ENCODE measurements around the gene SLC1A3. TPM values are rescaled to one million over a fixed set of nuclear protein-coding genes. Genes with fewer than 3 reads are reported as not detected.

SLC1A3 gene
- total and polyA plus RNA-seq, 2 donors (not counting 1 experiment from before 2014, with no cell fraction given) = 0.52 to 3.3 TPM

DNA sequence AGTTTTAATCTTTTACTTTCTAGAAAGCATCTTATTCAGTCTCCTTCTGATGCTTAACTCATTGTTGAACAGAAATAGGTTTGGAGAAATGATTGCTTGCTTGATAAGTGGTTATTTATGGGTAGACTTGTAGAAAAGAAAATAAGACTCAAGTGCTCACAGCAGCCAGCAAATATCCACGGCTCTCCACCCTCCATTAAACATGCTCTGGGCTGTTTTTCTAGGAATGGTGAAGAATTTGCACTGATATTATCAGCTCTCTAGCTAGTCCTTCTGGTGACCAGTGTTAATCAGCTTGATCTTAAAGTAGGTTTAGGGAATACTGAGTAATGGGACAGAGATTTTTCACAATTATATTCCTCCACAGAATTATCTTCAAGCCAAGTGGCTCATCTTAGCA, 60.6 kb downstream of the SLC1A3 start:
- Histone ChIP-seq H3K4me2 (ENCODE audit: extremely low read depth, insufficient read depth, low read length) (no peak overlapping the region), H3K27me3 (ENCODE audit: control insufficient read depth, insufficient read depth, low read length) (no peaks in the 10 kb centered on the region), H3K4me1 (ENCODE audit: control insufficient read depth, extremely low read depth, insufficient read depth, low read length) (no peaks in the 10 kb centered on the region), H3K4me3 (replicated peaks in 1 of 4; ENCODE audit: control extremely low read depth in 1 of 4, insufficient read depth in 1 of 4, low read depth in 3 of 4, low read length in 4 of 4) (no peak overlapping the region), H4K20me1 (ENCODE audit: control insufficient read depth, extremely low read depth, insufficient read depth, low read length) (no peaks in the 10 kb centered on the region), H2AFZ (ENCODE audit: low read length) (no peak overlapping the region), H3K27ac (ENCODE audit: insufficient read depth, low read length) (no peak overlapping the region), H3K79me2 (ENCODE audit: control insufficient read depth, insufficient read depth, low read length) (no peaks in the 10 kb centered on the region), H3K36me3 (ENCODE audit: control insufficient read depth, insufficient read depth, low read length) (no peaks in the 10 kb centered on the region), H3K9ac (ENCODE audit: insufficient read depth, low read length) (no peak overlapping the region), H3K9me3 (ENCODE audit: control insufficient read depth, insufficient read depth, low read depth, low read length) (no peaks in the 10 kb centered on the region)
- no peak for TF ChIP-seq EZH2 (IDR thresholded peaks at IDR 0.05; ENCODE audit: low read length, missing control alignments)
- TF ChIP-seq, protein P1, sequence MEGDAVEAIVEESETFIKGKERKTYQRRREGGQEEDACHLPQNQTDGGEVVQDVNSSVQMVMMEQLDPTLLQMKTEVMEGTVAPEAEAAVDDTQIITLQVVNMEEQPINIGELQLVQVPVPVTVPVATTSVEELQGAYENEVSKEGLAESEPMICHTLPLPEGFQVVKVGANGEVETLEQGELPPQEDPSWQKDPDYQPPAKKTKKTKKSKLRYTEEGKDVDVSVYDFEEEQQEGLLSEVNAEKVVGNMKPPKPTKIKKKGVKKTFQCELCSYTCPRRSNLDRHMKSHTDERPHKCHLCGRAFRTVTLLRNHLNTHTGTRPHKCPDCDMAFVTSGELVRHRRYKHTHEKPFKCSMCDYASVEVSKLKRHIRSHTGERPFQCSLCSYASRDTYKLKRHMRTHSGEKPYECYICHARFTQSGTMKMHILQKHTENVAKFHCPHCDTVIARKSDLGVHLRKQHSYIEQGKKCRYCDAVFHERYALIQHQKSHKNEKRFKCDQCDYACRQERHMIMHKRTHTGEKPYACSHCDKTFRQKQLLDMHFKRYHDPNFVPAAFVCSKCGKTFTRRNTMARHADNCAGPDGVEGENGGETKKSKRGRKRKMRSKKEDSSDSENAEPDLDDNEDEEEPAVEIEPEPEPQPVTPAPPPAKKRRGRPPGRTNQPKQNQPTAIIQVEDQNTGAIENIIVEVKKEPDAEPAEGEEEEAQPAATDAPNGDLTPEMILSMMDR (conservative IDR thresholded peaks at IDR 0.05 in 1 of 2, IDR thresholded peaks at IDR 0.05 in 1 of 2; ENCODE audit: low read depth in 1 of 2, low read length in 2 of 2) = no peak
- no peak for DNase-seq (ENCODE audit: low read depth in 2 of 2)

DNA sequence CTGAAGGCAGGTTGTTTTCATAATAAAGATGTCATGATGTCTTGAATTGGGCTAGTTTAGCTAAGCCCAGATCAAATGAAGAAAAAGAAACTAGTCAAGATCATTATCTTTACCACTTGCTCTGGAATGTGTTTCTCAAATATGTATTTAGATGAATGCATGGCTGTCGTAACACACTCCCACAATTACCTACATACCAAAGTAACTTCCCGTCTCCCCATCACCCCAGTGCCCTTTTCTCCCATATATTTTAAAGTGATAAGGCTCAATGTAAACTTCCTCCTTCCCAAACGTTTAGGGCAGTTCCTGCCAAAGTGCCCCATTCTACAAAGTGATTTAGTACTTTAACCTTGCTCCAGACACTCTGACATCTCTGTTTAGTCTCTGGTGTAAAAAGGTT, 61.4 kb downstream of the SLC1A3 start:
- peak in 1 of 2 donors; percentile 27 for DNase-seq (ENCODE audit: low read depth in 2 of 2)
- H3K4me2 ChIP-seq (ENCODE audit: extremely low read depth, insufficient read depth, low read length) = no peak overlapping the region
- H3K27ac ChIP-seq (ENCODE audit: insufficient read depth, low read length) = no peak overlapping the region
- H3K79me2 ChIP-seq (ENCODE audit: control insufficient read depth, insufficient read depth, low read length) = no peaks in the 10 kb centered on the region
- no peaks in the 10 kb centered on the region for H3K4me1 ChIP-seq (ENCODE audit: control insufficient read depth, extremely low read depth, insufficient read depth, low read length)
- H3K9ac ChIP-seq (ENCODE audit: insufficient read depth, low read length) = no peak overlapping the region
- TF ChIP-seq, protein P1 (conservative IDR thresholded peaks at IDR 0.05 in 1 of 2, IDR thresholded peaks at IDR 0.05 in 1 of 2; ENCODE audit: low read depth in 1 of 2, low read length in 2 of 2) = no peak
- no peak for TF ChIP-seq EZH2 (IDR thresholded peaks at IDR 0.05; ENCODE audit: low read length, missing control alignments)
- no peaks in the 10 kb centered on the region for H4K20me1 ChIP-seq (ENCODE audit: control insufficient read depth, extremely low read depth, insufficient read depth, low read length)
- H3K36me3 ChIP-seq (ENCODE audit: control insufficient read depth, insufficient read depth, low read length) = no peaks in the 10 kb centered on the region
- no peak overlapping the region for H3K4me3 ChIP-seq (replicated peaks in 1 of 4; ENCODE audit: control extremely low read depth in 1 of 4, insufficient read depth in 1 of 4, low read depth in 3 of 4, low read length in 4 of 4)
- no peaks in the 10 kb centered on the region for H3K9me3 ChIP-seq (ENCODE audit: control insufficient read depth, insufficient read depth, low read depth, low read length)
- no peaks in the 10 kb centered on the region for H3K27me3 ChIP-seq (ENCODE audit: control insufficient read depth, insufficient read depth, low read length)
- H2AFZ ChIP-seq (ENCODE audit: low read length) = no peak overlapping the region

- no peak overlapping the region for H3K4me2 ChIP-seq (ENCODE audit: extremely low read depth, insufficient read depth, low read length)
- H4K20me1 ChIP-seq (ENCODE audit: control insufficient read depth, extremely low read depth, insufficient read depth, low read length) = no peaks in the 10 kb centered on the region
- H3K9me3 ChIP-seq (ENCODE audit: control insufficient read depth, insufficient read depth, low read depth, low read length) = no peaks in the 10 kb centered on the region
- no peaks in the 10 kb centered on the region for H3K27me3 ChIP-seq (ENCODE audit: control insufficient read depth, insufficient read depth, low read length)
- no peaks in the 10 kb centered on the region for H3K79me2 ChIP-seq (ENCODE audit: control insufficient read depth, insufficient read depth, low read length)
- H3K9ac ChIP-seq (ENCODE audit: insufficient read depth, low read length) = no peak overlapping the region
- H3K27ac ChIP-seq (ENCODE audit: insufficient read depth, low read length) = no peak overlapping the region
- no peak overlapping the region for H2AFZ ChIP-seq (ENCODE audit: low read length)
- no peaks in the 10 kb centered on the region for H3K36me3 ChIP-seq (ENCODE audit: control insufficient read depth, insufficient read depth, low read length)
- TF ChIP-seq, protein P1 (conservative IDR thresholded peaks at IDR 0.05 in 1 of 2, IDR thresholded peaks at IDR 0.05 in 1 of 2; ENCODE audit: low read depth in 1 of 2, low read length in 2 of 2) = no peak
- no peak for TF ChIP-seq EZH2 (IDR thresholded peaks at IDR 0.05; ENCODE audit: low read length, missing control alignments)
- no peak overlapping the region for H3K4me3 ChIP-seq (replicated peaks in 1 of 4; ENCODE audit: control extremely low read depth in 1 of 4, insufficient read depth in 1 of 4, low read depth in 3 of 4, low read length in 4 of 4)
- DNase-seq (ENCODE audit: low read depth in 2 of 2) = peak in 1 of 2 donors; percentile 60
- H3K4me1 ChIP-seq (ENCODE audit: control insufficient read depth, extremely low read depth, insufficient read depth, low read length) = no peaks in the 10 kb centered on the region
These were observed 62.7 kb downstream of the SLC1A3 start for GRCh38 chr5:36669015-36669651.

Measured in fibroblast of lung (primary cell).